NCI-H2107 treated with DMSO at 0.1 percent for 48 hours (cell line): ENCODE results near the gene PRPF19.

ENCODE experiments used
- DNase-seq: peaks from one replicate; lab custom pipeline; 2025; ENCODE audit not compliant: unreplicated experiment; lab: John Stamatoyannopoulos, UW

Gene PRPF19

GRCh38 chr11:60847281-60847680 lies 59.1 kb downstream of the PRPF19 start:
- no peak for DNase-seq

- DNase-seq: no peak
Measured at GRCh38 chr11:60845338-60845737, 61.0 kb downstream of the PRPF19 start.

GRCh38 chr11:60844870-60845221 lies 61.5 kb downstream of the PRPF19 start:
- no peak for DNase-seq

- DNase-seq: no peak
Measured at GRCh38 chr11:60844045-60844869, 62.1 kb downstream of the PRPF19 start.

GRCh38 chr11:60842668-60843600 lies 63.5 kb downstream of the PRPF19 start:
- no peak for DNase-seq

GRCh38 chr11:60841797-60842667 lies 64.4 kb downstream of the PRPF19 start, which contains the start of gene CCDC86:
TSS of gene CCDC86 (plus strand) at chr11:60842113. CDS start at chr11:60842125, 12 bp downstream.
- peak; percentile 84 for DNase-seq
